Prostate gland (tissue), 2 donors: ENCODE measurements around the gene ETFB.

Source experiments
- POLR2A ChIP-seq: fragments of 450-650 bp; IDR thresholded peaks from one replicate; pipeline ENCODE4 v1.6.1; 2016; ENCODE audit warnings: antibody characterized with exemption, mild to moderate bottlenecking
- POLR2AphosphoS5 ChIP-seq: sonication (generic); formaldehyde crosslinking; IDR thresholded peaks from one replicate; pipeline ENCODE4 v1.6.1; 2017; ENCODE audit warnings: antibody characterized with exemption
- TF ChIP-seq, protein P1 (sequence below), 4 experiments: fragments of 200-600 bp in 2 of 4; fragments of 450-650 bp in 2 of 4; sonication (generic) in 2 of 4; IDR thresholded peaks; 1 replicate in 3 of 4; 2 replicates in 1 of 4; pipeline ENCODE4 v1.5.1; 2016 to 2019; ENCODE audit warnings: antibody characterized with exemption in 4 of 4, mild to moderate bottlenecking in 2 of 4, moderate library complexity in 2 of 4

DNA sequence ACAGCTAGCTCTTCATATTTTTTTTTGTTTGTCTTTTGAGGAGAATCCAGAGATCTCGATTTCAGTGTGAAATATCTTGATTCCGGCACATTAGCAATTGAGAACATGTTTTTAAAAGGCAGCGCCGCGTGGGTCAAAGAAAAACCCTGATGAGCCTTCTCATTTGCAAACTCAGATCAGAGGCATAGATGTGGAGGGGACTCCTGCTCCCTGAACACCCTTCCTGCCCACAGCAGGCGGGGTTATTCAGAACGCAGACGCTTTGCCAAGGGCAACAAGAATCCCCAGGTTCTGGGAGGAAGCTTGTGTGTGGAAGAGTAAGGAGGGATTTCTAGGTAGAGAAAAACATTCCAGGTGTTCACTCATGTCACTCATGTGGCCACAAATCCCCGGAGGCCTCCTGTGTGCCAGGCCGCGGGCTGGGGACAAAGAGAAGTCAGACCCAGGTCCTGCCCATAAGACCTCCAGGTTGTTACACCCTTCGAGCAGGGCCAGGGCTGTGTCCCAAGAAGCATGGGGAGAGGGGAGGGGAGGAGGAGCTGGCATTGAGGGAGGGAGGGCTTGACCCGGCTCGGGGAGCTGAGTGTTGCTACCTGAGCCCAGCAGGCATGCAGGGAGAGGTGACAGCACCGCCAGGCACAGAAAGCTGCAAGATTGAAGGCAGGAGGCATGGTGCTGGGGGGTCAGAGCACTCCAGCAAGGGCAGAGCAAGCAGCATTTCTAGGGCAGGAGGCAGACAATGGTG is 70.6 kb downstream of the ETFB start:
- TF ChIP-seq, protein P1, sequence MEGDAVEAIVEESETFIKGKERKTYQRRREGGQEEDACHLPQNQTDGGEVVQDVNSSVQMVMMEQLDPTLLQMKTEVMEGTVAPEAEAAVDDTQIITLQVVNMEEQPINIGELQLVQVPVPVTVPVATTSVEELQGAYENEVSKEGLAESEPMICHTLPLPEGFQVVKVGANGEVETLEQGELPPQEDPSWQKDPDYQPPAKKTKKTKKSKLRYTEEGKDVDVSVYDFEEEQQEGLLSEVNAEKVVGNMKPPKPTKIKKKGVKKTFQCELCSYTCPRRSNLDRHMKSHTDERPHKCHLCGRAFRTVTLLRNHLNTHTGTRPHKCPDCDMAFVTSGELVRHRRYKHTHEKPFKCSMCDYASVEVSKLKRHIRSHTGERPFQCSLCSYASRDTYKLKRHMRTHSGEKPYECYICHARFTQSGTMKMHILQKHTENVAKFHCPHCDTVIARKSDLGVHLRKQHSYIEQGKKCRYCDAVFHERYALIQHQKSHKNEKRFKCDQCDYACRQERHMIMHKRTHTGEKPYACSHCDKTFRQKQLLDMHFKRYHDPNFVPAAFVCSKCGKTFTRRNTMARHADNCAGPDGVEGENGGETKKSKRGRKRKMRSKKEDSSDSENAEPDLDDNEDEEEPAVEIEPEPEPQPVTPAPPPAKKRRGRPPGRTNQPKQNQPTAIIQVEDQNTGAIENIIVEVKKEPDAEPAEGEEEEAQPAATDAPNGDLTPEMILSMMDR (IDR thresholded peaks at IDR 0.05), result no peak
- no peak for TF ChIP-seq POLR2A
- no peak for TF ChIP-seq POLR2AphosphoS5
